ENCODE measurements around the gene NUP210. TPM values are rescaled to one million over a fixed set of nuclear protein-coding genes. Genes with fewer than 3 reads are reported as not detected.

NUP210 gene
- polyA plus RNA-seq, 6 donors from 2014 or later, result 10.4 to 69.3 (median 38.6) TPM

DNA sequence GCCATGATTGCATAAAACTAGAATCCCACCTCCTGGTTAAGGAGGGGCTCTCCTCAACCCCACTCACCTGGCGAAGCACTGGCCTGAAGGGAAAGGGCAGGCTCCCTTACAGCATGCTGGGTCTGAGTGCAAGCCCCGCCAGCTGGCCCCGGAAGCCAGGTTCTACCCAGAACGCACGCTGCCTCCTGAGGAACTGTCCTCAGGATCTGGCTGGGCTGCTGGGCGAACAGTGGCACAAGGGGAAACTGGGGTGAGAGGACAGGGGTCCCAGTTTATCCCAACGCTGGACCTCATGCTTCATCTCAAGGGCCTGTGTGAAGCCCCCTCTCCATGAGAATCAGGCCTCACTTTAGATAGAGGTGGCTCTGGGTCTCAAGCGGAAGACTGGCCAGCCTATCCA is 47.5 kb downstream of the NUP210 start:
- Mint-ChIP-seq H3K27me3 (no peaks in the 10 kb centered on the region), H3K27ac (no peak overlapping the region), H3K4me3 (no peak overlapping the region), H3K36me3 (peaks cover 18 to 31% of the 10 kb centered on the region in 2 donors), H3K4me1 (peaks cover 0 to 5% (median 4%) of the 10 kb centered on the region in 3 donors), H3K9me3 (no peaks in the 10 kb centered on the region)
- ATAC-seq (ENCODE audit: low read depth in 2 of 2) (no peak), DNase-seq (no peak)

GRCh38 chr3:13372126-13372525 is 48.0 kb downstream of the NUP210 start:
- no peak overlapping the region for H3K4me3 Mint-ChIP-seq
- ATAC-seq (ENCODE audit: low read depth in 2 of 2) (no peak), DNase-seq (no peak)
- H3K36me3 Mint-ChIP-seq, result peaks cover 18 to 31% of the 10 kb centered on the region in 2 donors
- H3K27me3 Mint-ChIP-seq, result no peaks in the 10 kb centered on the region
- H3K9me3 Mint-ChIP-seq, result no peaks in the 10 kb centered on the region
- H3K4me1 Mint-ChIP-seq, result peaks cover 0 to 5% (median 4%) of the 10 kb centered on the region in 3 donors
- H3K27ac Mint-ChIP-seq, result peak overlapping the region in 1 of 6 donors; percentile 78

GRCh38 chr3:13371100-13372075 is 48.7 kb downstream of the NUP210 start:
- Mint-ChIP-seq H3K27ac (peak overlapping the region in 1 of 6 donors; percentile 80), H3K9me3 (no peaks in the 10 kb centered on the region), H3K36me3 (peaks cover 18 to 31% of the 10 kb centered on the region in 2 donors), H3K4me1 (peaks cover 0 to 5% (median 4%) of the 10 kb centered on the region in 3 donors), H3K27me3 (no peaks in the 10 kb centered on the region), H3K4me3 (no peak overlapping the region)
- ATAC-seq (ENCODE audit: low read depth in 2 of 2) (no peak), DNase-seq (no peak)

GRCh38 chr3:13370609-13371008 is 49.5 kb downstream of the NUP210 start:
- no peaks in the 10 kb centered on the region for H3K27me3 Mint-ChIP-seq

DNA sequence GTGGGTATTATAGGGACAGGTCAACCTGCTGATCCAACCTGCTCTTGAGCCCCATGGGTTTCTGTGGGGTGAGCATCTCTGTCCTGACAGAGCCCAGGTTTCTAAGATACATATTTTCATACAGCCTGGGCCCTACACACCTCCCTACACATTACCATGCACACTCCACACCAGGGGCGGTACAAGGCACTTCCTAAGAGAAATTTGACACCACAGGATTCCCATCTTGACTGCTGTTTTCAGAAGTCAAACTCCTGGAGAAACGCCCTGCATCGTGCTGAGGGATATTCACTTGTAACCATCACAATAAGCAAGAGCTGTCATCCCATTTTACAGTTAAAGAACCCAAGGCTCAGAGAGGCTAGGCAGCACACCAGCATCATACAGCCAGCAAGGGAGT is 50.1 kb downstream of the NUP210 start:
- H3K27me3 Mint-ChIP-seq, result no peaks in the 10 kb centered on the region
- no peak for DNase-seq
- H3K4me1 Mint-ChIP-seq, result peaks cover 0 to 5% (median 4%) of the 10 kb centered on the region in 3 donors
- H3K4me3 Mint-ChIP-seq, result no peak overlapping the region
- peaks cover 18 to 31% of the 10 kb centered on the region in 2 donors for H3K36me3 Mint-ChIP-seq
- no peak overlapping the region for H3K27ac Mint-ChIP-seq
- H3K9me3 Mint-ChIP-seq, result no peaks in the 10 kb centered on the region
- no peak for ATAC-seq (ENCODE audit: low read depth in 2 of 2)

More at GRCh38 chr3:13370609-13371008, 49.5 kb downstream of the NUP210 start:
- ATAC-seq (ENCODE audit: low read depth in 2 of 2) (no peak), DNase-seq (no peak)
- H3K4me3 Mint-ChIP-seq, result no peak overlapping the region
- peaks cover 0 to 5% (median 4%) of the 10 kb centered on the region in 3 donors for H3K4me1 Mint-ChIP-seq
- H3K27ac Mint-ChIP-seq, result peak overlapping the region in 1 of 6 donors; percentile 80
- no peaks in the 10 kb centered on the region for H3K9me3 Mint-ChIP-seq
- peaks cover 18 to 31% of the 10 kb centered on the region in 2 donors for H3K36me3 Mint-ChIP-seq

- H3K4me3 Mint-ChIP-seq, result no peak overlapping the region
- no peak for ATAC-seq (ENCODE audit: low read depth in 2 of 2)
- no peak for DNase-seq
- H3K27ac Mint-ChIP-seq, result peak overlapping the region in 2 of 6 donors; percentile 17 to 26
- peaks cover 18 to 36% of the 10 kb centered on the region in 2 donors for H3K36me3 Mint-ChIP-seq
- no peaks in the 10 kb centered on the region for H3K9me3 Mint-ChIP-seq
- H3K4me1 Mint-ChIP-seq, result peaks cover 0 to 5% (median 4%) of the 10 kb centered on the region in 3 donors
- no peaks in the 10 kb centered on the region for H3K27me3 Mint-ChIP-seq
These were observed 51.3 kb downstream of the NUP210 start for GRCh38 chr3:13368834-13369233.

DNA sequence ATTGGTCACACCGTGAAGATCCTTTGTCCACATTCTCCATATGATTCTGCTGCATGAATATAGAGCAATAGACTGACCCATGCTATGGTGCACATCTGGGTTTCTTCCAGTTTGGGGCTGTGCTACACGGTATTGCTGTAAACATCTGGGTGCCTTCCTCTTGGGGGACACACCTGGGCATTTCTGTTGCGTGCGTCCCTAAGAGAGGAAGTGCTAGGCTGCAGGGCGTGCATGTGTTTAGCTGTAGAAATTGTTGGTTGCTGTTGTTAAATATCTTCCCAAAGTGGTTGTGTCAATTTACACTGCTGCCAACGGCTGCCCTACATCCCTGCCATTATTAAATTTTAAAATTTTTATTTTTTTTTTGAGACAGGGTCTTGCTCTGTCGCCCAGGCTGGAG is 52.4 kb downstream of the NUP210 start:
- Mint-ChIP-seq H3K27me3 (no peaks in the 10 kb centered on the region), H3K36me3 (peaks cover 18 to 47% of the 10 kb centered on the region in 2 donors), H3K4me1 (peaks cover 0 to 6% (median 5%) of the 10 kb centered on the region in 3 donors), H3K9me3 (no peaks in the 10 kb centered on the region), H3K4me3 (no peak overlapping the region), H3K27ac (peak overlapping the region in 2 of 6 donors; percentile 32 to 94)
- DNase-seq (no peak), ATAC-seq (ENCODE audit: low read depth in 2 of 2) (no peak)

DNA sequence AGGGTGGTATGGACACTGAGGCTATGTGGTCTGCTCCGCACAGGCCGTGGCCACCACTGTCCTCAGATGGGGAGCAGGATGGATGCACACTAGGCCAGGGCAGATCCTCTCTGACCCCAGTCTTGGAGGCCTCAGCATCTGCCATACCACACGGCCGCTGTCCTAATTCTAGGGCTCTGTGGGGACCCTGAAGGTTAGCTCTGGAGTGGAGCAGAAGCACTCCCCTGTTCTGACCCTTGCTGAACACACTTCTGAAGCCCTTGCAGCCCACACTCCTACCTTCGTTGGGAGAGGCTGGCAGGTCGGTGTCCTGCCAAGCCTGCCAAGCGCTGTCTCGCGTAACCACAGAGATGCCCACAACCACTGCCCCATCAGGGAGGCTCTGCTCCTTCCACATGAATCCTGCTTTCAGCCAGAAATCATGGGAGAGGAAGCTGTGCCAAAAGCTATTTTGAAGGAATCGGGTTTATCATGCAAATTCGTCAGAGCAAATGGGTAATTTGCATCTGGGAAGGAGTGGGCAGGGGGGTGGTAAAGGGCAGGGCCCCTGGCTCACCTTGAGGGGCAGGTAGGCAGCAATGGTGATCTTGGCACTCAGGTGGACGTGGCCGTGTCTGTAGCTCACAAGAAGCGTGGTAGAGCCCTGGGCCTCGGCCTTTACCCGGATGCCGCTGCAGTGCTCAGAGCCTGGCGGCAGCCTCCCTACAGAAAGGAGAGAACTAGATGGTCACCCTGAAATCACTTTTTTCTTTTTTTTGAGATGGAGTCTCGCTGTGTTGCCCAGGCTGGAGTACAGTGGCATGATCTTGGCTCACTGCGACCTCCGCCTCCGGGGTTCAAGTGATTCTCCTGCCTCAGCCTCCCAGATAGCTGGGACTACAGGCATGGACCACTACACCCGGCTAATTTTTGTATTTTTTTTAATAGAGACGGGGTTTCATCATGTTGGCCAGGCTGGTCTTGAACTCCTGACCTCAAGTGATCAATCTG is 54.4 kb downstream of the NUP210 start:
- ATAC-seq (ENCODE audit: low read depth in 2 of 2) (no peak), DNase-seq (no peak)
- H3K27ac Mint-ChIP-seq, result no peak overlapping the region
- H3K4me1 Mint-ChIP-seq, result peaks cover 0 to 7% (median 3%) of the 10 kb centered on the region in 3 donors
- H3K9me3 Mint-ChIP-seq, result no peaks in the 10 kb centered on the region
- no peak overlapping the region for H3K4me3 Mint-ChIP-seq
- peaks cover 7 to 36% of the 10 kb centered on the region in 2 donors for H3K36me3 Mint-ChIP-seq
- no peaks in the 10 kb centered on the region for H3K27me3 Mint-ChIP-seq

DNA sequence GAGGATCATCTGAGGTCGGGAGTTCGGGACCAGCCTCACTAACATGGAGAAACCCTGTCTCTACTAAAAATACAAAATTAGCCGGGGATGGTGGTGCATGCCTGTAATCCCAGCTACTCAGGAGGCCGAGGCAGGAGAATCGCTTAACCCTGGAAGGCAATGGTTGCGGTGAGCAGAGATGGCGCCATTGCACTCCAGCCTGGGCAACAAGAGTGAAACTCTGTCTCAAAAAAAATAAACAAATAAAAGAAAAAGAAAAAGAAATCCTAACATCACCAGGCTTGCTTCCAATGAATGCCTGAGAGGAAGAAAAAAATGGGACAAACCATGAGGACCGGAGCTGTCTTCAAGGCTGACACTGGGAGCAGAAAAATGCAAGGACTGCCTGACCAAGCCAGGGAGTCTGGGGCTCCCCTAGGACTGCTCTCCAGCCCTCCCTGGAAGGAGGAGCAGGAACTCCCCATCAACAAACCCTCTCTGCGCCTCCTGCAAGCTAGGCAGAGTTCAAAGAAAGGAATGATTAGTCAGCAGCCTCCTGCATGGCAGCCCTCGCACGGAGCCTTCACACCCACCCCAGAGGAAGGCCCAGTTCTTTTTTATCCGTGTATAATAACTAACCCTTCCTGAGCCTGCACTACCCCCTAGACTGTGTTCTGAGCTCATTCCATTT is 55.4 kb downstream of the NUP210 start:
- peak overlapping the region in 3 of 6 donors; percentile 56 to 88 (median 58) for H3K27ac Mint-ChIP-seq
- H3K27me3 Mint-ChIP-seq, result no peaks in the 10 kb centered on the region
- ATAC-seq (ENCODE audit: low read depth in 2 of 2) (no peak), DNase-seq (no peak)
- H3K4me1 Mint-ChIP-seq, result peaks cover 0 to 7% (median 3%) of the 10 kb centered on the region in 3 donors
- H3K36me3 Mint-ChIP-seq, result peaks cover 9 to 28% of the 10 kb centered on the region in 2 donors
- no peaks in the 10 kb centered on the region for H3K9me3 Mint-ChIP-seq
- H3K4me3 Mint-ChIP-seq, result no peak overlapping the region

DNA sequence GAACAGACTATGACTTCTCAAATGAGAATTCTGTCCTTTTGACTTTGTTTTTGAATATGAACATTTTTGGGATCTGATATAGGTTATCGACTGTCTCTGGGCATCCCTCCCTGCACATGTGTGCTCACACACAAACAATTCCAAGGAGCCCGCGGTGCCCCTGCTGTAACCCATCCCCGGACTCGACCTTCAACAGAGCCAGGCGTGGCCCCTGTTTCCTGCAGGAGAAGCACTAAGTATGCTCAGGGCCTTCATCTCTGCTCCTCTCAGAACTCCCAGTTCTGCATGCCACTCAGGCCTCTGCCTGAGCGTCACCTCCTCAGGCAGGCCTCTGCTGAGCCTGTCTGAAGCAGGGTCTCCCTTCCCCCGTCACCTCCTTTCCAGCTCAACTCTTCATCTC is 57.6 kb downstream of the NUP210 start:
- peaks cover 4 to 32% of the 10 kb centered on the region in 2 donors for H3K36me3 Mint-ChIP-seq
- DNase-seq, result no peak
- H3K4me1 Mint-ChIP-seq, result peaks cover 0 to 7% (median 0%) of the 10 kb centered on the region in 3 donors
- H3K27ac Mint-ChIP-seq, result peak overlapping the region in 2 of 6 donors; percentile 10 to 75
- no peak for ATAC-seq (ENCODE audit: low read depth in 2 of 2)
- H3K4me3 Mint-ChIP-seq, result no peak overlapping the region
- H3K27me3 Mint-ChIP-seq, result no peaks in the 10 kb centered on the region
- no peaks in the 10 kb centered on the region for H3K9me3 Mint-ChIP-seq

DNA sequence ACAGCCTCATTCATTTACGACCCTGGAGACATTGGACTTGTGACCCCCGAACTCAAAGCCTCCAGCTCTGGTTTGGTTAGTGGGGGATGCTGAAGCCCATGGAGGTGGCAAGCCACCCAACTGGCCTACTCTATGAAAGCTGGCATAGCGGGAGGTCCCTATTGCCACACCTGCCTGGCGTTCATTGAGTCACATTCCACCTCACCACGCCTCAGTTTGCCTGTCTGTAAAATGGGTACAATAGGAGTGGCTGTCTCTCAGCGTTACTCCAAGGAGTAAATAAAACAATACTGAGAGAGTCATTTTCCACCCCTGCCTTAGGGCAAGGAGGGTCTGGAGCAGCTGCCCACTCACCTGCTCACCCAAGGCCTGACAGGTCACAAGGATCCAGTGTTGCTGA is 60.2 kb downstream of the NUP210 start:
- ATAC-seq (ENCODE audit: low read depth in 2 of 2) (no peak), DNase-seq (no peak)
- Mint-ChIP-seq H3K4me3 (no peak overlapping the region), H3K36me3 (peaks cover 4 to 45% of the 10 kb centered on the region in 2 donors), H3K4me1 (peaks cover 0 to 10% (median 0%) of the 10 kb centered on the region in 3 donors), H3K9me3 (no peaks in the 10 kb centered on the region), H3K27me3 (no peaks in the 10 kb centered on the region), H3K27ac (no peak overlapping the region)

- Mint-ChIP-seq H3K4me1 (peaks cover 4 to 14% (median 7%) of the 10 kb centered on the region in 3 donors), H3K36me3 (peaks cover 4 to 46% of the 10 kb centered on the region in 2 donors), H3K4me3 (no peak overlapping the region), H3K27me3 (no peaks in the 10 kb centered on the region), H3K9me3 (no peaks in the 10 kb centered on the region), H3K27ac (no peak overlapping the region)
- ATAC-seq (ENCODE audit: low read depth in 2 of 2), result no peak
- no peak for DNase-seq
These were observed 61.5 kb downstream of the NUP210 start for GRCh38 chr3:13358643-13359042.

All from naive B cell (primary cell).